Activated T-cell treated with anti-CD3 and anti-CD28 coated beads, Interleukin-2, amount 50 U/mL, for 4 hours (primary cell): ENCODE measurements around the gene AIRE. TPM values are rescaled to one million over a fixed set of nuclear protein-coding genes. Genes with fewer than 3 reads are reported as not detected.

Experiments used
- ATAC-seq, 2 donors: fragments of 200-7000 bp; cut with Tn5 transposase; one replicate each; pipeline ENCODE4 v1.10.0; 2021
- DNase-seq: peaks from one replicate; pipeline ENCODE4 v3.0.0-alpha.2; 2020
- H3K27me3 Mint-ChIP-seq: one replicate; pipeline ENCODE4 v1.8.0; 2021; ENCODE audit warnings: low read depth, mixed read lengths
- H3K36me3 Mint-ChIP-seq: one replicate; pipeline ENCODE4 v1.8.0; 2022; ENCODE audit warnings: mixed read lengths; ENCODE audit not compliant: insufficient read depth
- H3K4me1 Mint-ChIP-seq: one replicate; pipeline ENCODE4 v1.8.0; 2021; ENCODE audit warnings: low read depth, mixed read lengths
- H3K4me3 Mint-ChIP-seq: one replicate; pipeline ENCODE4 v1.8.0; 2021; ENCODE audit warnings: mild to moderate bottlenecking, moderate library complexity, mixed read lengths
- H3K9me3 Mint-ChIP-seq: one replicate; pipeline ENCODE4 v1.8.0; 2021; ENCODE audit warnings: mixed read lengths
- total RNA-seq, 3 donors: library from RNA; stranded (reverse); gene quantifications; one replicate each; pipeline ENCODE4 v1.2.1, GENCODE V29; 2021

The AIRE gene
- total RNA-seq, 3 donors from 2014 or later, result not detected

DNA sequence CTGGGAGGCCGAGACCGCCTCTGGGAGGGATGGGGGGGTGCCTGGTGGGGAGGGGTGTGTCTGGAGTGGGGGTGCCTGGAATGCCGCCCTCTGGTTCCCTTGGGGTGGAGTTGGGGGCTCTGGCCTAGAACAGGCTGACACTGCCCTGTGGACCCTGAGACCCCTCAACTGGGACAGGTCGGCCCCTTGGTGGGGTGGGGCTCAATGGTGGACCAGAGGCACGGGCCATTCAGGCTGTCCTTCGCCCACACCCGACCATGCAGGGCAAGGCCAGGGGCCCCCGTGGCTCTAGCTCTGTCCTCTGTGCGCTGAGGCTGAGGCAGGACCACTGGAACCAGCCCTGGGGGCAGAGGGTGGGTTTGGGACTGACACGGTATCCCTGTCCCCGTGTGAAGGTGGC is 28.9 kb downstream of the AIRE start:
- no peaks in the 10 kb centered on the region for H3K9me3 Mint-ChIP-seq
- H3K4me1 Mint-ChIP-seq, result peaks cover 2% of the 10 kb centered on the region
- ATAC-seq, result no peak
- DNase-seq, result no peak
- peaks cover 10% of the 10 kb centered on the region for H3K36me3 Mint-ChIP-seq
- H3K27me3 Mint-ChIP-seq, result no peaks in the 10 kb centered on the region
- H3K4me3 Mint-ChIP-seq, result no peak overlapping the region

- DNase-seq (no peak), ATAC-seq (no peak)
- Mint-ChIP-seq H3K9me3 (no peaks in the 10 kb centered on the region), H3K4me3 (no peak overlapping the region), H3K36me3 (peaks cover 10% of the 10 kb centered on the region), H3K4me1 (peaks cover 2% of the 10 kb centered on the region), H3K27me3 (no peaks in the 10 kb centered on the region)
Measured at GRCh38 chr21:44315691-44316203, 30.1 kb downstream of the AIRE start.

DNA sequence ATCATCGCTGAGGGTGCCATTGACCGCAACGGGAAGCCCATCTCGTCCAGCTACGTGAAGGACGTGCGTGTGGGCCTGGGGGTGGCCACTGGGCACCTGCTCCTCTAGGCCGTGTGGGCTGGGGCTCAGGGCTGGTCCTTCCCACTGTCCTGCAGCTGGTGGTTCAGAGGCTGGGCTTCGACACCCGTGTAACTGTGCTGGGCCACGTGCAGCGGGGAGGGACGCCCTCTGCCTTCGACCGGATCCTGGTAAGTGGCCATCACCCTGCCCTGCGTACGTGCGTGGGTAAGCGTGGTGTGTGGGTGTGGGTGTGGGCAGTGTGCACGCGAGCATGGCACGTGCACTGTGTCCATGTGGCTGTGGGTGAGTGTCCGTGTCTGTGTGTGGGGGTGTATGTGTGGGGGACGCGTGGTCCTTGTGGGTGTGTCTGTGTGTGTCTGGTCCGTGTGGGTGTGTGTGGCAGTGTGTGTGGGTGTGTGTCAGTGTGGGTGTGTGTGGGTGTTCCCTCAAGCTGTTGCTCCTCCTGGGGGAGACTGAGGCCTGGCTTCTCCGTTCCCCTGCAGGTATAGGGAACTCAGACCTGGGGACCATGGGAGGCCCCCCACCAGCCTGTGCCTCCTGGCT is 30.7 kb downstream of the AIRE start:
- no peak for DNase-seq
- Mint-ChIP-seq H3K9me3 (no peaks in the 10 kb centered on the region), H3K36me3 (peaks cover 4% of the 10 kb centered on the region), H3K4me3 (no peak overlapping the region), H3K27me3 (no peaks in the 10 kb centered on the region), H3K4me1 (no peaks in the 10 kb centered on the region)
- no peak for ATAC-seq

GRCh38 chr21:44317241-44317782 is 31.6 kb downstream of the AIRE start:
- Mint-ChIP-seq H3K27me3 (no peaks in the 10 kb centered on the region), H3K4me3 (no peak overlapping the region), H3K9me3 (no peaks in the 10 kb centered on the region), H3K4me1 (no peaks in the 10 kb centered on the region), H3K36me3 (peaks cover 4% of the 10 kb centered on the region)
- DNase-seq (no peak), ATAC-seq (no peak)

DNA sequence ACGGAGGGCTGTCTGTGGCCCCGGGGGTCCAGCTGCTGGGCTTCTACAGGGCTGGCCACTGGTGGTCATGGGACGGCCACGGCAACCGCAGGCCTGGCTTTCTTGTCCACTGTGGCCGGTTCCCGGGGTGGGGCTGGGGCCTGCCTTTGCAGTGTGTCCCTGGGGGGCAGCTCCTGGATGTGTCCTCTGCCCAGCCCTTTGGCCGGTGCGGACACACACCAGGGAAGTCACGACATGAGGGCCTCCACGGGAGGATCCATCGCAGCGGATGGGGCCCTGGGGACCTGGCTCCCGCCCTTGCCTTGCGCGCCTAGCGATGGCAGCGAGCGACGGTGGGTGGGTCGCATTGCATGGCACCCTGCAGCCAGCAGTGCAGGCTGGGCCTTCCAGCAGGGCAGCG is 32.2 kb downstream of the AIRE start:
- peaks cover 4% of the 10 kb centered on the region for H3K36me3 Mint-ChIP-seq
- H3K9me3 Mint-ChIP-seq, result no peaks in the 10 kb centered on the region
- ATAC-seq (no peak), DNase-seq (no peak)
- no peaks in the 10 kb centered on the region for H3K4me1 Mint-ChIP-seq
- no peaks in the 10 kb centered on the region for H3K27me3 Mint-ChIP-seq
- H3K4me3 Mint-ChIP-seq, result no peak overlapping the region

DNA sequence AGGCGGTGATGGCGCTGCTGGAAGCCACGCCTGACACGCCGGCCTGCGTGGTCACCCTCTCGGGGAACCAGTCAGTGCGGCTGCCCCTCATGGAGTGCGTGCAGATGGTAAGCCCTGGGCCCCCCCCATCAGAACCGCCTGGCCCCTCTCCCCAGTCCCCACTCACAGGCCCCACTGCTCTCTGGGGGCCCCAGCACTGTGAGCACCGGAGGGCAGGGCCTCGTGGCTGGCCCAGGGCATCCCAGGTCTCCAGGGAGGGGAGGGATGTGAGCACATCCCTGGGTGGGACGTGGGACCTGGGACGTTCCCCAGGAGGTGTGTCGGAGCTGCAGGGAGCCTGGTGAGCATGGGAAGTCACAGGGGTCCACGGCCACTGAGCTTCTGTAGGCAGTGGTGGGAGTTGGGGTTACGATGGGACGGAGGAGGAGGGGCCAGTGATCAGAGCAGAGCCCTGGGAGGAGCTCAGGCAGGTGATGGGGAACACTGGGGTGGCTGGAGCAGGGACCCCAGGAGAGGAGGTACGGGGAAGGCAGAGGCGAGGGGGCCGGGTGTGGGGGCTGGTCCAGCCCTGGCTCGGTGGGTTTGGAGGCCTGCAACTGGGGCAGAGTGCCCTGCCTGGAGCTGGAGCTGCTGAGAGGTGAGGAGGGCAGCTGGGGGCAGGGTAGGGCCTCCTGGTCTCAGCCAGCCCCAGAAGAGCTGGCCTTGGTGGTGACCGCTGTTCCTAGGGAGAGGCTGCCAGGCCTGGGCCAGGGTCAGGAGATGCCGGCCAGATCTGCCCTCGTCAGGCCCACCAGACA is 33.0 kb downstream of the AIRE start:
- H3K36me3 Mint-ChIP-seq, result peaks cover 4% of the 10 kb centered on the region
- H3K27me3 Mint-ChIP-seq, result no peaks in the 10 kb centered on the region
- H3K4me1 Mint-ChIP-seq, result no peaks in the 10 kb centered on the region
- ATAC-seq (no peak), DNase-seq (no peak)
- H3K9me3 Mint-ChIP-seq, result no peaks in the 10 kb centered on the region
- no peak overlapping the region for H3K4me3 Mint-ChIP-seq

GRCh38 chr21:44319407-44320065 is 33.9 kb downstream of the AIRE start:
- H3K4me3 Mint-ChIP-seq, result no peak overlapping the region
- no peaks in the 10 kb centered on the region for H3K4me1 Mint-ChIP-seq
- no peaks in the 10 kb centered on the region for H3K27me3 Mint-ChIP-seq
- no peaks in the 10 kb centered on the region for H3K9me3 Mint-ChIP-seq
- H3K36me3 Mint-ChIP-seq, result peaks cover 4% of the 10 kb centered on the region
- ATAC-seq (no peak), DNase-seq (no peak)

- Mint-ChIP-seq H3K4me1 (no peaks in the 10 kb centered on the region), H3K36me3 (peaks cover 4% of the 10 kb centered on the region), H3K4me3 (no peak overlapping the region), H3K9me3 (no peaks in the 10 kb centered on the region), H3K27me3 (no peaks in the 10 kb centered on the region)
- DNase-seq, result no peak
- no peak for ATAC-seq
Measured at GRCh38 chr21:44320847-44321246, 35.2 kb downstream of the AIRE start.

GRCh38 chr21:44321846-44322450 is 36.3 kb downstream of the AIRE start:
- Mint-ChIP-seq H3K9me3 (no peaks in the 10 kb centered on the region), H3K4me1 (no peaks in the 10 kb centered on the region), H3K4me3 (no peak overlapping the region), H3K27me3 (no peaks in the 10 kb centered on the region), H3K36me3 (peaks cover 1% of the 10 kb centered on the region)
- DNase-seq, result no peak
- ATAC-seq, result no peak

DNA sequence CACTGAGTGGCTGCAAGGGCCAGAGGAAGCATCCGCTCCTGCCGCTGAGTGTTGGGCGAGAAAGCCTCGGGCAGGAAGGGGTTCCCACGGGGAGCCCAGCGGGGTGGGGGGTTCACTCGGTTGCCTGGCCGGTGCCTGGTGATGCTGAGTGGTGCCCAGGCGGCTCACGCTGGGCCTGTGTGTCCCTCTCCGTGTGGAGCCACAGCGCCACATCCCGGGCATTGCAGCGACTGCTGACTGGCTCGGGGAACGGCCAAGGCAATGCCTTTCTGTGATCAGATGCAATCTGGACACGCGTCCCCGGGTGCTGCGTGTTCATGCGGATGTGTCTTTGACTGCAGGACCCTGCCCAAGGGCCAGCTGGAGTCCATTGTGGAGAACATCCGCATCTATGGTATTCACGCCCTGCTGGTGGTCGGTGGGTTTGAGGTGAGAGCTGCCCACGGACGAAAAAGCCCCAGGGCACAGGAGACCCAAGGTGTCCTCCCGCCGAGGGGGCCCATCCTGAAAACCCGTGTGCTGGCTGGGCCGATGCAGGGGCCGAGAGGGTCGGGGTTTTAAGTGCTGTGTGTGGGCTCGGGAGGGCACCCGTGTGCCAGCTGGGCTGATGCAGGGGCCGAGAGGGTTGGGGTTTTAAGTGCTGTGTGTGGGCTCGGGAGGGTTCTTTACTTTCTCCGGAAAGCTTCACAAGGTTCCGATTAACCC is 37.1 kb downstream of the AIRE start:
- H3K27me3 Mint-ChIP-seq, result no peaks in the 10 kb centered on the region
- H3K4me3 Mint-ChIP-seq, result no peak overlapping the region
- DNase-seq (no peak), ATAC-seq (no peak)
- H3K9me3 Mint-ChIP-seq, result no peaks in the 10 kb centered on the region
- no peaks in the 10 kb centered on the region for H3K36me3 Mint-ChIP-seq
- no peaks in the 10 kb centered on the region for H3K4me1 Mint-ChIP-seq

DNA sequence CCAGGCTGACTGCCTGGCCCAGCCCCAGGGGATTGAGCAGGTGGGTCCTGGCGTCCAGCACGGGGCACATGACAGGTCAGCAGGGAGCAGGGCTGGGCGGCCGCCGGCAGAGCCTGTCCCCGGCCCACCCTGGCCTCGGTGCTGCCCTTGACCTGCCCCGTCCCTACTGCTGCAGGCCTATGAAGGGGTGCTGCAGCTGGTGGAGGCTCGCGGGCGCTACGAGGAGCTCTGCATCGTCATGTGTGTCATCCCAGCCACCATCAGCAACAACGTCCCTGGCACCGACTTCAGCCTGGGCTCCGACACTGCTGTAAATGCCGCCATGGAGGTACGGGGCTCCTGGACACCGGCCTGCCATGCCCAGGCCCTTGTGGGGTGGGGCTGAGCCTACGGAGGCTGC is 37.9 kb downstream of the AIRE start:
- Mint-ChIP-seq H3K4me3 (no peak overlapping the region), H3K9me3 (no peaks in the 10 kb centered on the region), H3K27me3 (no peaks in the 10 kb centered on the region), H3K4me1 (no peaks in the 10 kb centered on the region), H3K36me3 (no peaks in the 10 kb centered on the region)
- ATAC-seq, result no peak
- no peak for DNase-seq

GRCh38 chr21:44324106-44324853 is 38.6 kb downstream of the AIRE start:
- DNase-seq, result no peak
- Mint-ChIP-seq H3K27me3 (no peaks in the 10 kb centered on the region), H3K4me3 (no peak overlapping the region), H3K4me1 (no peaks in the 10 kb centered on the region), H3K36me3 (no peaks in the 10 kb centered on the region), H3K9me3 (no peaks in the 10 kb centered on the region)
- ATAC-seq, result no peak

GRCh38 chr21:44324854-44325107 is 39.1 kb downstream of the AIRE start:
- no peak for DNase-seq
- no peaks in the 10 kb centered on the region for H3K36me3 Mint-ChIP-seq
- no peaks in the 10 kb centered on the region for H3K27me3 Mint-ChIP-seq
- no peak for ATAC-seq
- no peak overlapping the region for H3K4me3 Mint-ChIP-seq
- no peaks in the 10 kb centered on the region for H3K9me3 Mint-ChIP-seq
- H3K4me1 Mint-ChIP-seq, result no peaks in the 10 kb centered on the region
